Bronchial epithelial cell (primary cell): ENCODE data around the gene ZNF45. TPM values are rescaled to one million over a fixed set of nuclear protein-coding genes. Genes with fewer than 3 reads are reported as not detected.

ENCODE experiments used
- DNase-seq: peaks from one replicate; pipeline ENCODE4 v3.0.0-alpha.2; 2010; ENCODE audit warnings: low read depth
- FAIRE-seq: peaks from 2 replicates; lab custom pipeline; 2011; peaks lifted over from hg19 to GRCh38; lab: Jason Lieb, UNC
- H3K27me3 ChIP-seq: 2 replicates; pipeline ENCODE4 v1.5.1; 2011; ENCODE audit warnings: low read length; ENCODE audit not compliant: control insufficient read depth, insufficient read depth
- H3K36me3 ChIP-seq: 2 replicates; pipeline ENCODE4 v1.5.1; 2011; ENCODE audit warnings: low read length; ENCODE audit not compliant: control insufficient read depth, insufficient read depth
- H3K4me3 ChIP-seq: 2 replicates; pipeline ENCODE4 v1.5.1; 2011; ENCODE audit warnings: mild to moderate bottlenecking, low read depth, low read length, control low read depth
- CTCF ChIP-seq: IDR thresholded peaks from 2 replicates; pipeline ENCODE4 v1.5.1; 2011; ENCODE audit warnings: mild to moderate bottlenecking, moderate library complexity, low read length, control low read depth, inconsistent platforms; ENCODE audit not compliant: insufficient read depth, severe bottlenecking
- total RNA-seq: library from RNA; depleted of rRNA; stranded (reverse); fragments of >200 nt; gene quantifications from 2 replicates; pipeline ENCODE4 v1.2.1, GENCODE V29; 2014

The ZNF45 gene
- total RNA-seq, 1 donor from 2014 or later = 13.7 TPM

DNA sequence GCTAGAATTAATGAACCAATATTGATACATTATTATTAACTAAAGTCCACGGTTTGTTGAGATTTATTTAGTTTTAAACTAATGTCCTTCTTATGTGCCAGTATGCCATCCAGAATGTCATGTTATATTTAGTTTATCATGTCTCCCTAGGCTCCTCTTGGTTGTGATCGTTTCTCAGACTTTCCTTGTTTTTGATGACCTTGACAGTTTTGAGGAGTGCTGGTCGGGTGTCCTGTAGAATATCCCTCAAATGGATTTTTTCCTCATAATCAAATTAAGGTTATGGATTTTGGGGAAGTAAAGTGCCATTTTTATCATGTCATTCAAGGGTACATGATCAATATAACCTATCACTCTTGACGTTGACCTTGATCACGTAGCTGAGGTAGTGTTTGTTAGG, 6.1 kb upstream of the ZNF45 start:
- FAIRE-seq = no peak
- DNase-seq = no peak
- no peaks in the 10 kb centered on the region for H3K36me3 ChIP-seq
- no peaks in the 10 kb centered on the region for H3K27me3 ChIP-seq
- no peak for TF ChIP-seq CTCF
- H3K4me3 ChIP-seq = no peak overlapping the region

- FAIRE-seq = no peak
- DNase-seq = no peak
- Histone ChIP-seq H3K4me3 (no peak overlapping the region), H3K27me3 (no peaks in the 10 kb centered on the region), H3K36me3 (no peaks in the 10 kb centered on the region)
- TF ChIP-seq CTCF = no peak
Observed at GRCh38 chr19:43940719-43941118, 5.6 kb upstream of the ZNF45 start.

GRCh38 chr19:43939557-43940260, 4.6 kb upstream of the ZNF45 start:
- Histone ChIP-seq H3K4me3 (no peak overlapping the region), H3K27me3 (no peaks in the 10 kb centered on the region), H3K36me3 (no peaks in the 10 kb centered on the region)
- TF ChIP-seq CTCF = no peak
- no peak for DNase-seq
- no peak for FAIRE-seq

GRCh38 chr19:43936188-43936587, 1.1 kb upstream of the ZNF45 start:
- no peak for DNase-seq
- peaks cover 1% of the 10 kb centered on the region for H3K36me3 ChIP-seq
- FAIRE-seq = no peak
- H3K27me3 ChIP-seq = no peaks in the 10 kb centered on the region
- no peak for TF ChIP-seq CTCF
- H3K4me3 ChIP-seq = no peak overlapping the region

- Histone ChIP-seq H3K4me3 (peak overlapping the region; percentile 50), H3K36me3 (peaks cover 7% of the 10 kb centered on the region), H3K27me3 (no peaks in the 10 kb centered on the region)
- FAIRE-seq (no peak), DNase-seq (peak; percentile 34)
- no peak for TF ChIP-seq CTCF
Observed at GRCh38 chr19:43934055-43934984, 762 bp downstream of the ZNF45 start.
